OCI-LY1 (cell line): ENCODE results near the gene HLA-A.

Experiments
- H2AFZ ChIP-seq: fragments of 200-600 bp; sonication (generic), shearing (Covaris generic); 2 replicates; pipeline ENCODE4 v1.6.0; 2014; ENCODE audit warnings: antibody characterized with exemption, mild to moderate bottlenecking, low read length
- H3F3A ChIP-seq: fragments of 200-600 bp; sonication (generic), shearing (Covaris generic); 2 replicates; pipeline ENCODE4 v1.6.0; 2014; ENCODE audit warnings: mild to moderate bottlenecking, antibody characterized with exemption, low read length, moderate library complexity; ENCODE audit not compliant: insufficient read depth
- H3K27ac ChIP-seq: fragments of 200-600 bp; sonication (generic); 2 replicates; pipeline ENCODE4 v1.5.1; 2014; ENCODE audit warnings: low read length, mixed run types, mild to moderate bottlenecking, low read depth; ENCODE audit not compliant: poor library complexity, severe bottlenecking
- H3K27me3 ChIP-seq: fragments of 200-600 bp; sonication (generic); 2 replicates; pipeline ENCODE4 v1.6.0; 2014; ENCODE audit warnings: antibody characterized with exemption, mild to moderate bottlenecking, low read length, moderate library complexity; ENCODE audit not compliant: insufficient read depth
- H3K36me3 ChIP-seq: fragments of 200-600 bp; sonication (generic); 2 replicates; pipeline ENCODE4 v1.6.1; 2014; ENCODE audit warnings: mild to moderate bottlenecking, antibody characterized with exemption, low read length, moderate library complexity, mixed read lengths; ENCODE audit not compliant: insufficient read depth
- H3K4me1 ChIP-seq: fragments of 200-600 bp; sonication (generic); 2 replicates; pipeline ENCODE4 v1.5.1; 2014; ENCODE audit warnings: mild to moderate bottlenecking, low read length, moderate library complexity; ENCODE audit not compliant: insufficient read depth, severe bottlenecking
- H3K4me2 ChIP-seq: fragments of 200-600 bp; sonication (generic), shearing (Covaris generic); 2 replicates; pipeline ENCODE4 v1.6.1; 2014; ENCODE audit warnings: low read length
- H3K4me3 ChIP-seq: fragments of 200-600 bp; sonication (generic); 2 replicates; pipeline ENCODE4 v1.5.1; 2014; ENCODE audit warnings: low read length, low read depth, mild to moderate bottlenecking, mixed read lengths; ENCODE audit not compliant: poor library complexity, severe bottlenecking
- H3K79me2 ChIP-seq: fragments of 200-600 bp; shearing (Covaris generic); 2 replicates; pipeline ENCODE4 v1.6.1; 2016; ENCODE audit warnings: mixed run types, low read length, mixed read lengths; ENCODE audit not compliant: insufficient read depth
- H3K9ac ChIP-seq: fragments of 200-600 bp; sonication (generic), shearing (Covaris generic); 2 replicates; pipeline ENCODE4 v1.6.1; 2014; ENCODE audit warnings: mild to moderate bottlenecking, low read length, mixed read lengths
- H3K9me2 ChIP-seq: fragments of 200-600 bp; sonication (generic), shearing (Covaris generic); 2 replicates; pipeline ENCODE4 v1.6.1; 2014; ENCODE audit warnings: low read depth, mild to moderate bottlenecking, low read length, mixed read lengths
- H3K9me3 ChIP-seq: fragments of 200-600 bp; shearing (Covaris generic); 2 replicates; pipeline ENCODE4 v1.6.1; 2014; ENCODE audit warnings: low read length, mixed read lengths
- H4K20me1 ChIP-seq: fragments of 200-600 bp; sonication (generic), shearing (Covaris generic); 2 replicates; pipeline ENCODE4 v1.6.0; 2016; ENCODE audit warnings: mild to moderate bottlenecking, low read length; ENCODE audit not compliant: insufficient read depth
- EZH2 ChIP-seq: fragments of 200-600 bp; sonication (generic), shearing (Covaris generic); IDR thresholded peaks from 2 replicates; pipeline ENCODE4 v1.8.0; 2017; ENCODE audit warnings: borderline replicate concordance, mixed run types, mild to moderate bottlenecking, antibody characterized with exemption, low read length, moderate library complexity, mixed read lengths
- TF ChIP-seq, protein P1 (sequence below): fragments of 200-600 bp; sonication (generic), shearing (Covaris generic); IDR thresholded peaks from 2 replicates; pipeline ENCODE4 v1.5.1; 2017; ENCODE audit warnings: mild to moderate bottlenecking, antibody characterized with exemption, low read length, moderate library complexity, mixed read lengths

Gene HLA-A

GRCh38 chr6:29925727-29926412, 16.5 kb upstream of the HLA-A start:
- Histone ChIP-seq H3K9me3 (no peaks in the 10 kb centered on the region), H3K9ac (peak overlapping the region; percentile 91), H3K36me3 (no peaks in the 10 kb centered on the region), H3K79me2 (no peaks in the 10 kb centered on the region), H3K9me2 (no peaks in the 10 kb centered on the region), H4K20me1 (no peaks in the 10 kb centered on the region), H3K4me1 (peaks cover 31% of the 10 kb centered on the region), H2AFZ (no peak overlapping the region), H3K4me3 (peak overlapping the region; percentile 93), H3F3A (no peaks in the 10 kb centered on the region), H3K4me2 (peak overlapping the region; percentile 83), H3K27me3 (no peaks in the 10 kb centered on the region), H3K27ac (peak overlapping the region; percentile 54)
- TF ChIP-seq, protein P1, sequence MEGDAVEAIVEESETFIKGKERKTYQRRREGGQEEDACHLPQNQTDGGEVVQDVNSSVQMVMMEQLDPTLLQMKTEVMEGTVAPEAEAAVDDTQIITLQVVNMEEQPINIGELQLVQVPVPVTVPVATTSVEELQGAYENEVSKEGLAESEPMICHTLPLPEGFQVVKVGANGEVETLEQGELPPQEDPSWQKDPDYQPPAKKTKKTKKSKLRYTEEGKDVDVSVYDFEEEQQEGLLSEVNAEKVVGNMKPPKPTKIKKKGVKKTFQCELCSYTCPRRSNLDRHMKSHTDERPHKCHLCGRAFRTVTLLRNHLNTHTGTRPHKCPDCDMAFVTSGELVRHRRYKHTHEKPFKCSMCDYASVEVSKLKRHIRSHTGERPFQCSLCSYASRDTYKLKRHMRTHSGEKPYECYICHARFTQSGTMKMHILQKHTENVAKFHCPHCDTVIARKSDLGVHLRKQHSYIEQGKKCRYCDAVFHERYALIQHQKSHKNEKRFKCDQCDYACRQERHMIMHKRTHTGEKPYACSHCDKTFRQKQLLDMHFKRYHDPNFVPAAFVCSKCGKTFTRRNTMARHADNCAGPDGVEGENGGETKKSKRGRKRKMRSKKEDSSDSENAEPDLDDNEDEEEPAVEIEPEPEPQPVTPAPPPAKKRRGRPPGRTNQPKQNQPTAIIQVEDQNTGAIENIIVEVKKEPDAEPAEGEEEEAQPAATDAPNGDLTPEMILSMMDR = no peak
- no peak for TF ChIP-seq EZH2

DNA sequence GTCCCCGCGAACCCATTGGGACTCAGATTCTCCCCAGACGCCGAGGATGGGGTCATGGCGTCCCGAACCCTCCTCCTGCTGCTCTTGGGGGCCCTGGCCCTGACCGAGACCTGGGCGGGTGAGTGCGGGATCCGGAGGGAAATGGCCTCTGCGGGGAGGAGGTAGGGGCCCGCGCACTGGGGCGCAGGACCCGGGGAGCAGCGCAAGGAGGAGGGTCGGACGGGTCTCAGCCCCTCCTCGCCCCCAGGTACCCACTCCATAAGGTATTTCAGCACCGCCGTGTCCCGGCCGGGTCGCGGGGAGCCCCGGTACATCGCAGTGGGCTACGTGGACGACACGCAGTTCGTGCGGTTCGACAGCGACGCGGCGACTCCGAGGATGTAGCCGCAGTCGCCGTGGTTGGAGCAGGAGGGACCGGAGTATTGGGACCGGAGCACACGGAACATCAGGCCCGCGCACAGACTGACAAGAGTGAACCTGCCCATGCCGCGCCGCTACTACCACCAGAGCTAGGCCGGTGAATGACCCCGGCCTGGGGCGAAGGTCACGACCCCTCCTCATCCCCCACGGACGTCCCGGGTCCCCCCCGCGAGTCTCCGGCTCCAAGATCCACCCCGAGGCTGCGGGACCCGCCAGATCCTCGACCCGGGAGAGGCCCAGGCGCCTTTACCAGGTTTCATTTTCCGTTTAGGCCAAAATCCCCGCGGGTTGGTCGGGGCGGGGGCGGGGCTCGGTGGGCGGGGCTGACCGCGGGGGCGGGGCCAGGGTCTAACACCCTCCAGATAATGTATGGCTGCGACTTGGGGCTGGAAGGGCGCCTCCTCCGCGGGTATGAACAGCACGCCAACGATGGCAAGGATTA, 15.7 kb upstream of the HLA-A start:
- Histone ChIP-seq H3K36me3 (no peaks in the 10 kb centered on the region), H3K9me3 (no peaks in the 10 kb centered on the region), H3K27me3 (no peaks in the 10 kb centered on the region), H3K4me3 (peak overlapping the region; percentile 93), H2AFZ (no peak overlapping the region), H3F3A (no peaks in the 10 kb centered on the region), H3K4me1 (peaks cover 31% of the 10 kb centered on the region), H3K79me2 (no peaks in the 10 kb centered on the region), H3K27ac (peak overlapping the region; percentile 54), H3K9ac (peak overlapping the region; percentile 91), H3K9me2 (no peaks in the 10 kb centered on the region), H4K20me1 (no peaks in the 10 kb centered on the region), H3K4me2 (peak overlapping the region; percentile 83)
- TF ChIP-seq EZH2 = no peak
- TF ChIP-seq, protein P1 = no peak

DNA sequence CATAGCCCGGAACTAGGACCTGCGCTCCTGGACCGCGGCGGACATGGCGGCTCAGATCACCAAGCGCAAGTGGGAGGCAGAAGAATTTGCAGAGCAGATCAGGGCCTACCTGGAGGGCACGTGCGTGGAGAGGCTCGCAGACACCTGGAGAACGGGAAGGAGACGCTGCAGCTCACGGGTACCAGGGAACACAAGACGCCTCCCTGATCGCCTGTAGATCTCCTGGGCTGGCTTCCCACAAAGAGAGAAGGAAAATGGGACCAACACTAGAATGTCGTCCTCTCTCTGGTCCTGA, 15.1 kb upstream of the HLA-A start:
- Histone ChIP-seq H3K4me2 (peak overlapping the region; percentile 83), H3F3A (no peaks in the 10 kb centered on the region), H3K9me3 (no peaks in the 10 kb centered on the region), H3K4me3 (peak overlapping the region; percentile 93), H3K27ac (no peak overlapping the region), H4K20me1 (no peaks in the 10 kb centered on the region), H3K4me1 (peaks cover 31% of the 10 kb centered on the region), H3K9ac (peak overlapping the region; percentile 91), H2AFZ (no peak overlapping the region), H3K36me3 (no peaks in the 10 kb centered on the region), H3K9me2 (no peaks in the 10 kb centered on the region), H3K27me3 (no peaks in the 10 kb centered on the region), H3K79me2 (no peaks in the 10 kb centered on the region)
- no peak for TF ChIP-seq EZH2
- TF ChIP-seq, protein P1 = no peak
